Naive B cell (primary cell): ENCODE data around the gene KLK6. TPM values are rescaled to one million over a fixed set of nuclear protein-coding genes. Genes with fewer than 3 reads are reported as not detected.

Experiments
- ATAC-seq, 2 donors: fragments of 150-1000 bp; cut with Tn5 transposase; 2 replicates each; pipeline ENCODE4 v1.10.0; 2021; ENCODE audit warnings: low read depth in 2 of 2, mild to moderate bottlenecking in 2 of 2, moderate library complexity in 2 of 2
- DNase-seq: peaks from one replicate; pipeline ENCODE4 v3.0.0; 2022
- H3K27ac Mint-ChIP-seq, 6 donors: one replicate each; pipeline ENCODE4 v1.8.0; 2020 to 2022; ENCODE audit warnings: mild to moderate bottlenecking in 6 of 6, mixed read lengths in 6 of 6, moderate library complexity in 5 of 6, inconsistent platforms in 2 of 6
- H3K27me3 Mint-ChIP-seq, 3 donors: one replicate each; pipeline ENCODE4 v1.8.0; 2021 to 2022; ENCODE audit warnings: mixed read lengths in 3 of 3, mild to moderate bottlenecking in 1 of 3
- H3K36me3 Mint-ChIP-seq, 2 donors: one replicate each; pipeline ENCODE4 v1.8.0; 2020 to 2022; ENCODE audit warnings: mixed read lengths in 2 of 2, inconsistent platforms in 1 of 2, mild to moderate bottlenecking in 1 of 2
- H3K4me1 Mint-ChIP-seq, 3 donors: one replicate each; pipeline ENCODE4 v1.8.0; 2020 to 2022; ENCODE audit warnings: mixed read lengths in 3 of 3, inconsistent platforms in 1 of 3, mild to moderate bottlenecking in 1 of 3, moderate library complexity in 1 of 3
- H3K4me3 Mint-ChIP-seq, 8 donors: one replicate each; pipeline ENCODE4 v1.8.0; 2020 to 2022; ENCODE audit warnings: mild to moderate bottlenecking in 8 of 8, mixed read lengths in 8 of 8, moderate library complexity in 8 of 8, inconsistent platforms in 2 of 8
- H3K9me3 Mint-ChIP-seq, 7 donors: one replicate each; pipeline ENCODE4 v1.8.0; 2020 to 2022; ENCODE audit warnings: mixed read lengths in 7 of 7, mild to moderate bottlenecking in 5 of 7, inconsistent platforms in 2 of 7, moderate library complexity in 1 of 7
- polyA plus RNA-seq, 6 donors: library from polyadenylated mRNA; unstranded; fragments of 300-500 nt; fragmentation: Illumina TruSeq; gene quantifications; one replicate each; pipeline ENCODE4 v1.2.3, GENCODE V29; 2021; ENCODE audit warnings: low read depth in 6 of 6

KLK6 gene
- polyA plus RNA-seq, 6 donors from 2014 or later: not detected

DNA sequence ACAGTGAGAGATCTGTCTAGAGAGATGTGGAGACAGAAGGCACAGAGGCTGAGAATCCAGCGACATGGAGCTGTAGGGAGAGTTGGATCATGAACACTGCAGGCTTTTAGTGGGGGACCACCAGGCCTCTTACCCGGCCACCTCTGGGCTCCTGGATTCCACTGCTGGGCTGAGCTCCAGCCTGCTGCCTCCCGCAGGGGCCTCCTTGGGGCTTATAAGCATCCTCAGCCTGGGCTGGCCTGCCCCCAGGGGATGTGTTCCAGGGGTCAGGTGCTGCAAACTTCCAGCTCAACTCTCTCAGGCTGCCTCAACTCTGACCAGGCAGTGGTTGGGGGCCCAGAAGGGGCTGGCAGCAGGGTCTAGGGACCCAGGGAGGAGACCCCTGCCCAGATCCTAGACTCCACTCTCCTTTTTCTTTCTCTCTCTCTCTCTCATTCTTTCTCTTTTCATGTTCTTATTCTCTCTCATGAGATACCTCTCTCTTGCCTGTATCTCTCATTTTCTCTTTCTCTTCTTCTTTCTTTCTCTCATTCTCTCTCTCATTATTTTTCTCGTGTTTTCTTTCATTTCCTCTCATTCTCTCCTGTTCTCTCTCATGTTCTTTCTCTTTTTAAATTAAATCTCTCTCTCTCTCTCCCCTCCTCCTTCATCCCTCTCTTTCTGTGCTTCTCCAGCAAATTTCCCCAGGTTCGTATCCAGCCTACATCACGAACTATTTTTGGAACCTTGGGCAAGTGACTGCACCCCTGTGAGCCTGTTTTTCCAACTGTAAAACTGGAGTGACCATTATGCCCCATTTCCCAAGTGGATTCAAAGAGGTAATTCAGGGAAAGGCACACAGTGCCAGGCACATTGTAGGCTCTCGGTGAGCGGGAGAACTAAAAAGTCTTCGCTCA, 57.9 kb downstream of the KLK6 start, which contains the start of gene KLK4:
Gene KLK4, minus strand, starts transcription at position 190 of the 896 bp plus-strand sequence. CDS start 657 bp downstream, outside the sequence.
- peak within 1 kb of the TSS in 2 of 6 donors; percentile 68 to 76 for H3K27ac Mint-ChIP-seq
- H3K4me3 Mint-ChIP-seq: peak within 1 kb of the TSS in 1 of 8 donors; percentile 86
- H3K36me3 Mint-ChIP-seq: no peaks in the 10 kb centered on the region
- H3K27me3 Mint-ChIP-seq: peaks cover 0 to 19% (median 5%) of the 10 kb centered on the region in 3 donors
- peaks cover 9 to 28% (median 10%) of the 10 kb centered on the region in 3 donors for H3K4me1 Mint-ChIP-seq
- DNase-seq: no peak
- H3K9me3 Mint-ChIP-seq: peaks cover 0 to 3% (median 0%) of the 10 kb centered on the region in 7 donors
- no peak for ATAC-seq

DNA sequence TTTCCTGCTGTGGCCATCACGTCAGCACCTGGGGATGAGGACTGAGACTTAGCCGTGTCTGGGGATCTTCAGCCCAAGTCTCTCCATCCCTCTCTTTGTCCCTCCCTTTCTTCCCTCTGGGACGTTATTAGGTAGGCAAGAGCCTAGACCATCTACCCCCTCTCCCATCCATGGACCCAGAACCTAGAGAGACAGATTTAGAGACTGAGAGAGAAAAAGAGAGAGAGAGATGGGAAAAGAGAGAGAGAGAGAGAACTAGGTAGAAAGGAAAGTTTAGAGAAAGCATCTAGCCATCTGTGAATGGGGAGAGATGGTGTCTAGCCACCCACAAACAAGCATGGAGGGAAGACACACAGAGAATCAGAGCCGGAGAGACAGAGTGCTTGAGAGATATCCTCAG, 58.7 kb downstream of the KLK6 start:
- peaks cover 0 to 3% (median 0%) of the 10 kb centered on the region in 7 donors for H3K9me3 Mint-ChIP-seq
- H3K4me1 Mint-ChIP-seq: peaks cover 9 to 28% (median 10%) of the 10 kb centered on the region in 3 donors
- H3K27me3 Mint-ChIP-seq: peaks cover 0 to 22% (median 7%) of the 10 kb centered on the region in 3 donors
- H3K27ac Mint-ChIP-seq: peak overlapping the region in 1 of 6 donors; percentile 76
- no peaks in the 10 kb centered on the region for H3K36me3 Mint-ChIP-seq
- DNase-seq: no peak
- H3K4me3 Mint-ChIP-seq: no peak overlapping the region
- ATAC-seq: no peak

DNA sequence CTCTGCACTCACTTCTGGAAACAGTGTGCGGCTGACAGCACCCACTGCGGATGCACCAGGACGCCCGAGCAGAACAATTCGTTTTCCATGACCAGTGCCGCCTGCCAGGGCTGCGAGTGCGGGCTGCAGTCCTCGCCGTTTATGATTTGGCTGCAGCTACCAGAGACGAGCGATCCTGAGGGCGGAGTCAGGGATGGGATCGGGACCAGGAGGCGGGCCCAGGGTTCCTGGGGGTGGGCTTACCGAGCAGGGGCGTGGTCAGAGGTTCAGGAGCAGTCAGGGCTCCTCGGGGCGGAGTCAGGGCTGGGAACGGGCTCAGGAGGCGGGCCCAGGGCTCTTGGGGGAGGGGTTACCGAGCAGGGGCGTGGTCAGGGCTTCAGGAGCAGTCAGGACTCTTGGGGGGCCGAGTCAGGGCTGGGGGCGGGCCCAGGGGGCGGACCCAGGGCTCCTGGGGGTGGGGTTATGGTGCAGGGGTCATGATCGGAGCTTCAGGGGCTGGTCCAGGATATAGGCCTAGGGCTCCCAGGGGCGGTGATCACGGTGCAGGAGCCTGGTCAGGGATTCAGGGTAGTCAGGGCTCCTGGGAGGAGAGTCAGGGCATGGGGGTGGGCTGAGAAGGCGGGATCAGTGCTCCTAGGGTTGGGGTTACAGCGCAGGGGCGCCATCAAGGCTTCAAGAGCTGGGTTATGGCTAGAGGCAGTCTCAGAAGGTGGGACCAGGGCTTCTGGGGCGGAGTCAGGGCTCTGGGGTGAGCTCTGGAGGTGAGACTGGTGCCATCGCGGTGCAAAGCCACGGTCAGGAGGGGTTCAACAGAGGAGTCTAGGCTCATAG, 59.9 kb downstream of the KLK6 start:
- H3K36me3 Mint-ChIP-seq: no peaks in the 10 kb centered on the region
- ATAC-seq: peak; percentile 36 to 43
- H3K27me3 Mint-ChIP-seq: peaks cover 0 to 27% (median 9%) of the 10 kb centered on the region in 3 donors
- H3K9me3 Mint-ChIP-seq: peaks cover 0 to 3% (median 0%) of the 10 kb centered on the region in 7 donors
- peak overlapping the region in 1 of 6 donors; percentile 26 for H3K27ac Mint-ChIP-seq
- peaks cover 9 to 28% (median 10%) of the 10 kb centered on the region in 3 donors for H3K4me1 Mint-ChIP-seq
- peak overlapping the region; percentile 7 to 86 (median 63) for H3K4me3 Mint-ChIP-seq
- no peak for DNase-seq

Other genes starting within 250 kb of the KLK6 start
- not detected for gene SHANK1, start 249.8 kb downstream of the KLK6 start, polyA plus RNA-seq
- gene CLEC11A, start 246.2 kb downstream of the KLK6 start, polyA plus RNA-seq: 1 to 10 TPM in 2 of 6 donors, under 1 TPM in 4; 0.49 to 1.1 (median 0.69) TPM
- gene GPR32, start 199.1 kb downstream of the KLK6 start, polyA plus RNA-seq: not detected
- gene ACP4, start 179.2 kb downstream of the KLK6 start, polyA plus RNA-seq: not detected
- gene KLK1, start 145.8 kb downstream of the KLK6 start, polyA plus RNA-seq: 1 to 10 TPM; 1.2 to 6.7 (median 2.0) TPM
- not detected for gene KLK15, start 136.0 kb downstream of the KLK6 start, polyA plus RNA-seq
- gene KLK3, start 114.7 kb downstream of the KLK6 start, polyA plus RNA-seq: not detected
- under 1 TPM in 2 of 6 donors, not detected in 4; 0.36 to 0.47 TPM for gene KLK2, start 96.2 kb downstream of the KLK6 start, polyA plus RNA-seq
- under 1 TPM in 1 of 6 donors, not detected in 5; 0.56 TPM for gene KLK4, start 58.2 kb downstream of the KLK6 start, polyA plus RNA-seq
- not detected for gene KLK5, start 16.6 kb downstream of the KLK6 start, polyA plus RNA-seq
- gene KLK7, start 14.3 kb upstream of the KLK6 start, polyA plus RNA-seq: not detected
- not detected for gene KLK8, start 32.0 kb upstream of the KLK6 start, polyA plus RNA-seq
- gene KLK10, start 50.1 kb upstream of the KLK6 start, polyA plus RNA-seq: not detected
- gene KLK11, start 57.0 kb upstream of the KLK6 start, polyA plus RNA-seq: not detected
- gene KLK12, start 65.4 kb upstream of the KLK6 start, polyA plus RNA-seq: not detected
- gene KLK13, start 95.5 kb upstream of the KLK6 start, polyA plus RNA-seq: not detected
- gene KLK14, start 113.3 kb upstream of the KLK6 start, polyA plus RNA-seq: under 1 TPM in 1 of 6 donors, not detected in 5; 0.49 TPM
- 1 to 10 TPM; 1.8 to 5.6 (median 4.2) TPM for gene CTU1, start 138.8 kb upstream of the KLK6 start, polyA plus RNA-seq
- 1 to 10 TPM in 1 of 6 donors, under 1 TPM in 1, not detected in 4; 0.25 to 1.3 TPM for gene SIGLEC9, start 155.3 kb upstream of the KLK6 start, polyA plus RNA-seq
- under 1 TPM in 3 of 6 donors, not detected in 3; 0.22 to 0.32 (median 0.23) TPM for gene SIGLEC7, start 172.7 kb upstream of the KLK6 start, polyA plus RNA-seq